Measurements from ENCODE around the gene L3MBTL4.

- TF ChIP-seq, protein P1, sequence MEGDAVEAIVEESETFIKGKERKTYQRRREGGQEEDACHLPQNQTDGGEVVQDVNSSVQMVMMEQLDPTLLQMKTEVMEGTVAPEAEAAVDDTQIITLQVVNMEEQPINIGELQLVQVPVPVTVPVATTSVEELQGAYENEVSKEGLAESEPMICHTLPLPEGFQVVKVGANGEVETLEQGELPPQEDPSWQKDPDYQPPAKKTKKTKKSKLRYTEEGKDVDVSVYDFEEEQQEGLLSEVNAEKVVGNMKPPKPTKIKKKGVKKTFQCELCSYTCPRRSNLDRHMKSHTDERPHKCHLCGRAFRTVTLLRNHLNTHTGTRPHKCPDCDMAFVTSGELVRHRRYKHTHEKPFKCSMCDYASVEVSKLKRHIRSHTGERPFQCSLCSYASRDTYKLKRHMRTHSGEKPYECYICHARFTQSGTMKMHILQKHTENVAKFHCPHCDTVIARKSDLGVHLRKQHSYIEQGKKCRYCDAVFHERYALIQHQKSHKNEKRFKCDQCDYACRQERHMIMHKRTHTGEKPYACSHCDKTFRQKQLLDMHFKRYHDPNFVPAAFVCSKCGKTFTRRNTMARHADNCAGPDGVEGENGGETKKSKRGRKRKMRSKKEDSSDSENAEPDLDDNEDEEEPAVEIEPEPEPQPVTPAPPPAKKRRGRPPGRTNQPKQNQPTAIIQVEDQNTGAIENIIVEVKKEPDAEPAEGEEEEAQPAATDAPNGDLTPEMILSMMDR (IDR thresholded peaks at IDR 0.05) = no peak
- no peak for TF ChIP-seq POLR2A (IDR thresholded peaks at IDR 0.05)
Observed at GRCh38 chr18:6001867-6002266, 412.8 kb downstream of the L3MBTL4 start.
